ENCODE data around the gene DDIAS.
"Not testable (repeated sequence)": the region's sequence is repeated elsewhere in the genome, so short reads cannot be mapped to it uniquely, and the experiment has no call there.

DDIAS gene

GRCh38 chr11:82901165-82901921 is at the start of gene DDIAS:
TSS of gene DDIAS (plus strand) at chr11:82901736. CDS start at chr11:82914739, 13,003 bp downstream.
- DNase-seq = peak; percentile 96

GRCh38 chr11:82854242-82854641 is 47.3 kb upstream of the DDIAS start:
- DNase-seq = no peak

- not testable (repeated sequence) for DNase-seq
Measured at GRCh38 chr11:82854916-82855315, 46.6 kb upstream of the DDIAS start.

- DNase-seq = no peak
Measured at GRCh38 chr11:82855616-82856015, 45.9 kb upstream of the DDIAS start.

- DNase-seq = no peak
Measured at GRCh38 chr11:82857145-82857544, 44.4 kb upstream of the DDIAS start.

- no peak for DNase-seq
Measured at GRCh38 chr11:82858133-82858532, 43.4 kb upstream of the DDIAS start.

- no peak for DNase-seq
Measured at GRCh38 chr11:82858556-82859091, 42.9 kb upstream of the DDIAS start.

GRCh38 chr11:82859750-82860149 is 41.8 kb upstream of the DDIAS start:
- no peak for DNase-seq

GRCh38 chr11:82862379-82862778 is 39.2 kb upstream of the DDIAS start:
- DNase-seq = no peak

GRCh38 chr11:82863209-82863608 is 38.3 kb upstream of the DDIAS start:
- DNase-seq = no peak

- peak; percentile 15 for DNase-seq
Measured at GRCh38 chr11:82864268-82864667, 37.3 kb upstream of the DDIAS start.

GRCh38 chr11:82865841-82866240 is 35.7 kb upstream of the DDIAS start:
- no peak for DNase-seq

- DNase-seq = peak; percentile 86
Measured at GRCh38 chr11:82867495-82868082, 33.9 kb upstream of the DDIAS start.

- DNase-seq = no peak
Measured at GRCh38 chr11:82869657-82870056, 31.9 kb upstream of the DDIAS start.

GRCh38 chr11:82871646-82872045 is 29.9 kb upstream of the DDIAS start:
- no peak for DNase-seq

- DNase-seq = no peak
Measured at GRCh38 chr11:82872377-82873150, 29.0 kb upstream of the DDIAS start.

- DNase-seq = no peak
Measured at GRCh38 chr11:82873919-82874333, 27.6 kb upstream of the DDIAS start.

- no peak for DNase-seq
Measured at GRCh38 chr11:82874646-82875523, 26.7 kb upstream of the DDIAS start.

- DNase-seq = no peak
Measured at GRCh38 chr11:82883853-82884252, 17.7 kb upstream of the DDIAS start.

- DNase-seq = no peak
Measured at GRCh38 chr11:82889133-82890001, 12.2 kb upstream of the DDIAS start.

GRCh38 chr11:82890002-82890341 is 11.6 kb upstream of the DDIAS start:
- DNase-seq = no peak

- no peak for DNase-seq
Measured at GRCh38 chr11:82890936-82891335, 10.6 kb upstream of the DDIAS start.

Data from stimulated activated CD4-positive, alpha-beta T cell treated with anti-CD3 and anti-CD28 coated beads, Interleukin-15, amount 100 ng/mL, for 24 hours (primary cell).